ENCODE measurements around the gene TFPI.
"Not testable (repeated sequence)": the region's sequence is repeated elsewhere in the genome, so short reads cannot be mapped to it uniquely, and the experiment has no call there.

TFPI gene
- total RNA-seq, result 0 to 0.04 reads per million in 2 experiments

- no peak for DNase-seq (ENCODE audit: low read depth)
These were observed at the start of gene TFPI for GRCh38 chr2:187554011-187554703. TSS of gene TFPI (minus strand) at chr2:187554435. CDS start at chr2:187503768, 50,667 bp downstream.

GRCh38 chr2:187594801-187595200, 40.6 kb upstream of the TFPI start:
- DNase-seq (ENCODE audit: low read depth), result no peak

GRCh38 chr2:187593697-187594096, 39.5 kb upstream of the TFPI start:
- DNase-seq (ENCODE audit: low read depth), result no peak

GRCh38 chr2:187593098-187593497, 38.9 kb upstream of the TFPI start:
- DNase-seq (ENCODE audit: low read depth), result no peak

- no peak for DNase-seq (ENCODE audit: low read depth)
These were observed 35.9 kb upstream of the TFPI start for GRCh38 chr2:187590175-187590574.

- DNase-seq (ENCODE audit: low read depth), result no peak
These were observed 31.9 kb upstream of the TFPI start for GRCh38 chr2:187586011-187586641.

GRCh38 chr2:187581125-187581896, 27.1 kb upstream of the TFPI start:
- DNase-seq (ENCODE audit: low read depth), result no peak

GRCh38 chr2:187580462-187581124, 26.4 kb upstream of the TFPI start:
- DNase-seq (ENCODE audit: low read depth), result no peak

- no peak for DNase-seq (ENCODE audit: low read depth)
These were observed 23.1 kb upstream of the TFPI start for GRCh38 chr2:187577310-187577709.

GRCh38 chr2:187576906-187577305, 22.7 kb upstream of the TFPI start:
- DNase-seq (ENCODE audit: low read depth), result no peak

GRCh38 chr2:187575751-187576067, 21.5 kb upstream of the TFPI start:
- DNase-seq (ENCODE audit: low read depth), result no peak

GRCh38 chr2:187574969-187575750, 20.9 kb upstream of the TFPI start:
- DNase-seq (ENCODE audit: low read depth), result no peak

- DNase-seq (ENCODE audit: low read depth), result no peak
These were observed 19.5 kb upstream of the TFPI start for GRCh38 chr2:187573722-187574121.

- DNase-seq (ENCODE audit: low read depth), result not testable (repeated sequence)
These were observed 17.8 kb upstream of the TFPI start for GRCh38 chr2:187571996-187572395.

- DNase-seq (ENCODE audit: low read depth), result no peak
These were observed 15.3 kb upstream of the TFPI start for GRCh38 chr2:187569571-187569970.

GRCh38 chr2:187569042-187569441, 14.8 kb upstream of the TFPI start:
- DNase-seq (ENCODE audit: low read depth), result no peak

- no peak for DNase-seq (ENCODE audit: low read depth)
These were observed 12.9 kb upstream of the TFPI start for GRCh38 chr2:187567126-187567525.

- DNase-seq (ENCODE audit: low read depth), result no peak
These were observed 12.5 kb upstream of the TFPI start for GRCh38 chr2:187566712-187567111.

GRCh38 chr2:187566266-187566665, 12.0 kb upstream of the TFPI start:
- no peak for DNase-seq (ENCODE audit: low read depth)

- not testable (repeated sequence) for DNase-seq (ENCODE audit: low read depth)
These were observed 11.4 kb upstream of the TFPI start for GRCh38 chr2:187565618-187566017.

GRCh38 chr2:187556493-187556892, 2.3 kb upstream of the TFPI start:
- DNase-seq (ENCODE audit: low read depth), result not testable (repeated sequence)

- no peak for DNase-seq (ENCODE audit: low read depth)
These were observed 458 bp upstream of the TFPI start for GRCh38 chr2:187554704-187555082.
